GM12878 (cell line): ENCODE data around the gene YY2. TPM values are rescaled to one million over a fixed set of nuclear protein-coding genes. Genes with fewer than 3 reads are reported as not detected.
"Not testable (repeated sequence)": the region's sequence is repeated elsewhere in the genome, so short reads cannot be mapped to it uniquely, and the experiment has no call there.

Experiments used
- ATAC-seq: fragments of 200-7000 bp; cut with Tn5 transposase; 3 replicates; pipeline ENCODE4 v1.9.1; 2020; ENCODE audit warnings: mild to moderate bottlenecking, moderate library complexity
- BruUV-seq: library from RNA; stranded (reverse); fragments of 400-500 nt; replicated peaks from 2 replicates; lab custom pipeline; 2021; lab: Mats Ljungman, UMichigan
- CTCF ChIA-PET: fragments of 300-600 bp; sonication (Branson Sonifier 250); formaldehyde crosslinking; extraction: SDS; loops from one replicate; lab custom pipeline; 2021; ENCODE audit warnings: inconsistent platforms; lab: Yijun Ruan, JAX
- POLR2A ChIA-PET: fragments of 350-600 bp; formaldehyde crosslinking; extraction: SDS; loops from one replicate; lab custom pipeline; 2021; ENCODE audit warnings: inconsistent platforms; lab: Charles Lee
- RAD21 ChIA-PET: fragments of 300-600 bp; sonication (Branson Sonifier 250); formaldehyde crosslinking; loops from one replicate; lab custom pipeline; 2023; ENCODE audit warnings: antibody characterized with exemption; ENCODE audit not compliant: unreplicated experiment; lab: Charles Lee
- SMC1A ChIA-PET: fragments of 300-600 bp; sonication (Branson Sonifier 250); formaldehyde crosslinking; loops from one replicate; lab custom pipeline; 2023; ENCODE audit not compliant: unreplicated experiment, uncharacterized antibody; lab: Charles Lee
- DNase-seq: peaks from one replicate; pipeline ENCODE4 v3.0.0-alpha.2; 2011; ENCODE audit warnings: low read depth, low spot score
- FAIRE-seq: peaks from 3 replicates; lab custom pipeline; 2011; peaks lifted over from hg19 to GRCh38; lab: Jason Lieb, UNC
- H2AFZ ChIP-seq: 2 replicates; pipeline ENCODE4 v1.6.0; 2011; ENCODE audit warnings: low read depth, low read length, control low read depth; ENCODE audit not compliant: control insufficient read depth
- H3K27ac ChIP-seq: 2 replicates; pipeline ENCODE4 v1.5.1; 2011; ENCODE audit warnings: control low read depth; ENCODE audit not compliant: control insufficient read depth, insufficient read depth
- H3K27me3 ChIP-seq, 2 experiments: replicated peaks in 1 of 2; 2 replicates each; pipeline versions ENCODE4 v1.6.0 to v1.6.1; 2011; ENCODE audit warnings: low read length in 1 of 2; ENCODE audit not compliant: control insufficient read depth in 2 of 2, insufficient read depth in 2 of 2
- H3K36me3 ChIP-seq, 2 experiments: 2 replicates each; pipeline ENCODE4 v1.5.1; 2011; ENCODE audit warnings: low read length in 1 of 2; ENCODE audit not compliant: control insufficient read depth in 2 of 2, insufficient read depth in 2 of 2
- H3K4me1 ChIP-seq: 2 replicates; pipeline ENCODE4 v1.6.1; 2011; ENCODE audit warnings: mild to moderate bottlenecking, low read length, moderate library complexity, mixed read lengths; ENCODE audit not compliant: control insufficient read depth, insufficient read depth
- H3K4me2 ChIP-seq: 2 replicates; pipeline ENCODE4 v1.6.0; 2011; ENCODE audit warnings: control low read depth; ENCODE audit not compliant: control insufficient read depth, insufficient read depth
- H3K4me3 ChIP-seq: fragments of 200-600 bp; sonication (generic); 2 replicates; pipeline ENCODE4 v1.5.1; 2016
- H3K79me2 ChIP-seq: 2 replicates; pipeline ENCODE4 v1.6.0; 2011; ENCODE audit warnings: low read length; ENCODE audit not compliant: control insufficient read depth, insufficient read depth
- H3K9ac ChIP-seq: 2 replicates; pipeline ENCODE4 v1.8.0; 2011; ENCODE audit warnings: low read length, control low read depth, mixed read lengths; ENCODE audit not compliant: control insufficient read depth, insufficient read depth
- H3K9me3 ChIP-seq: replicated peaks from 3 replicates; pipeline ENCODE4 v1.5.1; 2011; ENCODE audit warnings: mild to moderate bottlenecking, low read length; ENCODE audit not compliant: control insufficient read depth, insufficient read depth
- H4K20me1 ChIP-seq: 2 replicates; pipeline ENCODE4 v1.6.0; 2011; ENCODE audit not compliant: control insufficient read depth, insufficient read depth
- CHD2 ChIP-seq: IDR thresholded peaks from 2 replicates; pipeline ENCODE4 v1.6.1; 2011; ENCODE audit warnings: low read depth, low read length, improper control_type of control experiment, borderline replicate concordance
- ETV6 ChIP-seq, 2 experiments: fragments of 450-650 bp in 1 of 2; IDR thresholded peaks in 1 of 2; conservative IDR thresholded peaks in 1 of 2; 2 replicates each; pipeline ENCODE4 v1.6.1; 2014; ENCODE audit warnings: antibody characterized with exemption in 1 of 2, borderline replicate concordance in 1 of 2, low read depth in 1 of 2, mild to moderate bottlenecking in 1 of 2, moderate library complexity in 1 of 2
- IRF5 ChIP-seq: fragments of 450-650 bp; IDR thresholded peaks from 2 replicates; pipeline ENCODE4 v1.6.1; 2017; ENCODE audit warnings: borderline replicate concordance
- LARP7 ChIP-seq: fragments of 450-650 bp; IDR thresholded peaks from 2 replicates; pipeline ENCODE4 v1.6.1; 2017; ENCODE audit warnings: mild to moderate bottlenecking
- MYC ChIP-seq: IDR thresholded peaks from 2 replicates; pipeline ENCODE4 v1.6.1; 2011; ENCODE audit warnings: mild to moderate bottlenecking, low read length, moderate library complexity, inconsistent platforms; ENCODE audit not compliant: insufficient read depth, insufficient replicate concordance, insufficient read length, severe bottlenecking
- POLR2AphosphoS2 ChIP-seq: IDR thresholded peaks from 2 replicates; pipeline ENCODE4 v1.6.1; 2011; ENCODE audit warnings: low read depth, mild to moderate bottlenecking, low read length, improper control_type of control experiment, moderate library complexity
- SMAD1 ChIP-seq: fragments of 450-650 bp; IDR thresholded peaks from 2 replicates; pipeline ENCODE4 v1.6.1; 2018; ENCODE audit warnings: mild to moderate bottlenecking, low read depth; ENCODE audit not compliant: partially characterized antibody
- TCF12 ChIP-seq: IDR thresholded peaks from 2 replicates; pipeline ENCODE4 v1.6.1; 2011; ENCODE audit warnings: low read depth, mild to moderate bottlenecking, low read length
- ZNF384 ChIP-seq: IDR thresholded peaks from 2 replicates; pipeline ENCODE4 v1.6.1; 2012; ENCODE audit warnings: low read depth, mild to moderate bottlenecking, low read length, improper control_type of control experiment, borderline replicate concordance
- WGBS: methylation state at CpG from one replicate; pipeline ENCODE4 v1.1.6; 2016; ENCODE audit warnings: low lambda C conversion rate; ENCODE audit not compliant: insufficient replicate concordance, insufficient coverage; ENCODE audit errors: missing lambda C conversion rate; 5-methylcytosine and 5-hydroxymethylcytosine counted together
- in situ Hi-C: fragments of 300-500 bp; cut with MboI; formaldehyde crosslinking; loops from 9 replicates; pipeline ENCODE4 v1.14.3; 2018; ENCODE audit warnings: mixed read lengths
- intact Hi-C: fragments of 100-400 bp; cut with micrococcal nuclease; formaldehyde crosslinking; loops from one replicate; pipeline ENCODE4 v1.14.2; 2022; ENCODE audit not compliant: unreplicated experiment
- polyA plus RNA-seq, 11 experiments: library from polyadenylated mRNA; depleted of rRNA in 4 of 11; unstranded in 6 of 11; stranded (reverse) in 5 of 11; fragments of >200 nt; fragmentation: Nextera tagmentation in 4 of 11; fragmentation: Illumina TruSeq in 1 of 11; extraction: Ambion mirVana in 4 of 11; extraction: Trizol in 1 of 11; gene quantifications; 1 replicate in 1 of 11; 2 replicates in 10 of 11; pipeline versions ENCODE4 v1.2.1 to v1.2.3, GENCODE V29; 2011 to 2016; ENCODE audit warnings: inconsistent platforms in 2 of 11, missing spikeins in 2 of 11, low read depth in 1 of 11
- total RNA-seq, 4 experiments: library from RNA; depleted of rRNA in 3 of 4; stranded (reverse); fragments of >200 nt in 3 of 4; fragmentation: Illumina TruSeq in 1 of 4; extraction: Trizol in 1 of 4; gene quantifications; 2 replicates each; pipeline versions ENCODE4 v1.2.1 to v1.2.3, GENCODE V29; 2013 to 2021
- TF ChIP-seq, protein P1 (sequence below): fragments of 450-650 bp; formaldehyde crosslinking; IDR thresholded peaks from 2 replicates; pipeline ENCODE4 v1.5.0; 2022; ENCODE audit warnings: mild to moderate bottlenecking, missing genetic modification characterization

Gene YY2
- total and polyA plus RNA-seq, 10 of the 15 experiments (the other 5 are each of a cell fraction or from before 2014, with no cell fraction given), result 0.31 to 1.2 (median 0.74) TPM

DNA sequence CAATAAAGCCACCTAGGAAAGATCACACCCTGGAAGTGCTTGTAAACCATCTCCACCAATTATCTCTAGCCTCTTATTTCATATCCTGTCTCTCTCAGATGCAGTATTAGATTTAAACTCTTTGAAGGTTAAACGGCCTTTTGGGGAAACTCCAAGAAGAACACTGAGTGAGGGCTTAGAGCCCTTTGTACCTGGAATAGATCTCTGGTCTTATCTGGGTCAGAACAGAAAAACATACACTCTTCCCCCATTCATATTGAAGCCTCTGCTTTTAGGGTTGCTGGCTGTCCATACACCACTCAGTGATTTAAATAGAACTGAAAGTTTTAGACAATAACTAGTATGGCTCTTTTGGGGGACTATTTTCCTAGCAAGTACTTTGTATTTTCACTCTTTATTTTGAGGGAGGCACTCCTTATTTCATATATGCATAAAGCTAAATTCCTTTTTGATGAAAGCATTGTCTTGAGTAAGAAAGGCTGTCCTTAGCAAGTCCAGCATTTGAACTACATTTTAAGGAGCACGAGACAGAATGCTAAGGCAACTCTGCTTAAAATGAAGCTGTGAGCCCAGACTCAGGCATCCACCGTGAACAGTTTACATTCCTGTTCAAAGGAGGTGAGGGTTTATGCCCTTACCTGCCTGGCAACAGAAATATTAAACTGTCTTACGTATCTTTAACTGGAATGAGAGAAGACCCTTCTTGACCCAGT lies 17.4 kb downstream of the YY2 start:
- no peak for TF ChIP-seq CHD2
- TF ChIP-seq POLR2AphosphoS2, result no peak
- TF ChIP-seq IRF5, result no peak
- TF ChIP-seq ETV6 (conservative IDR thresholded peaks at IDR 0.05 in 1 of 2, IDR thresholded peaks at IDR 0.05 in 1 of 2; ENCODE audit: borderline replicate concordance in 1 of 2, low read depth in 1 of 2), result no peak
- TF ChIP-seq LARP7, result no peak
- TF ChIP-seq, protein P1, sequence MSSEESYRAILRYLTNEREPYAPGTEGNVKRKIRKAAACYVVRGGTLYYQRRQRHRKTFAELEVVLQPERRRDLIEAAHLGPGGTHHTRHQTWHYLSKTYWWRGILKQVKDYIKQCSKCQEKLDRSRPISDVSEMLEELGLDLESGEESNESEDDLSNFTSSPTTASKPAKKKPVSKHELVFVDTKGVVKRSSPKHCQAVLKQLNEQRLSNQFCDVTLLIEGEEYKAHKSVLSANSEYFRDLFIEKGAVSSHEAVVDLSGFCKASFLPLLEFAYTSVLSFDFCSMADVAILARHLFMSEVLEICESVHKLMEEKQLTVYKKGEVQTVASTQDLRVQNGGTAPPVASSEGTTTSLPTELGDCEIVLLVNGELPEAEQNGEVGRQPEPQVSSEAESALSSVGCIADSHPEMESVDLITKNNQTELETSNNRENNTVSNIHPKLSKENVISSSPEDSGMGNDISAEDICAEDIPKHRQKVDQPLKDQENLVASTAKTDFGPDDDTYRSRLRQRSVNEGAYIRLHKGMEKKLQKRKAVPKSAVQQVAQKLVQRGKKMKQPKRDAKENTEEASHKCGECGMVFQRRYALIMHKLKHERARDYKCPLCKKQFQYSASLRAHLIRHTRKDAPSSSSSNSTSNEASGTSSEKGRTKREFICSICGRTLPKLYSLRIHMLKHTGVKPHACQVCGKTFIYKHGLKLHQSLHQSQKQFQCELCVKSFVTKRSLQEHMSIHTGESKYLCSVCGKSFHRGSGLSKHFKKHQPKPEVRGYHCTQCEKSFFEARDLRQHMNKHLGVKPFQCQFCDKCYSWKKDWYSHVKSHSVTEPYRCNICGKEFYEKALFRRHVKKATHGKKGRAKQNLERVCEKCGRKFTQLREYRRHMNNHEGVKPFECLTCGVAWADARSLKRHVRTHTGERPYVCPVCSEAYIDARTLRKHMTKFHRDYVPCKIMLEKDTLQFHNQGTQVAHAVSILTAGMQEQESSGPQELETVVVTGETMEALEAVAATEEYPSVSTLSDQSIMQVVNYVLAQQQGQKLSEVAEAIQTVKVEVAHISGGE (CRISPR knock-in tag), result no peak
- TF ChIP-seq TCF12, result no peak
- no peak for TF ChIP-seq SMAD1
- TF ChIP-seq MYC, result no peak
- no peak for TF ChIP-seq ZNF384
- TF ChIP-seq, all 136 proteins: peak for 0
- DNase-seq (no peak), ATAC-seq (no peak), FAIRE-seq (no peak)
- no peaks in the 10 kb centered on the region for H3K9me3 ChIP-seq
- no peak overlapping the region for H3K9ac ChIP-seq
- WGBS, result 43% methylated on average over 4 of the region's 4 CpGs
- intact Hi-C loops (no loop called here), in situ Hi-C loops (no loop called here)
- no peaks in the 10 kb centered on the region for H3K4me1 ChIP-seq
- no peaks in the 10 kb centered on the region for H3K36me3 ChIP-seq
- ChIA-PET POLR2A (interaction anchor here (0.6 kb wide), 1 partner anchor 226 kb away, joined by 5 read pairs; no protein-coding TSS in a partner anchor), RAD21 (no interaction called here), SMC1A (no interaction called here), CTCF (interaction anchor here (0.7 kb wide), 1 partner anchor 1526 kb away, joined by 3 read pairs; no protein-coding TSS in a partner anchor)
- H4K20me1 ChIP-seq, result no peaks in the 10 kb centered on the region
- H3K27ac ChIP-seq, result no peak overlapping the region
- H3K27me3 ChIP-seq, result no peaks in the 10 kb centered on the region
- H3K79me2 ChIP-seq, result no peaks in the 10 kb centered on the region
- no TSS peak for BruUV-seq
- no peak overlapping the region for H3K4me2 ChIP-seq
- no peak overlapping the region for H3K4me3 ChIP-seq
- no peak overlapping the region for H2AFZ ChIP-seq

DNA sequence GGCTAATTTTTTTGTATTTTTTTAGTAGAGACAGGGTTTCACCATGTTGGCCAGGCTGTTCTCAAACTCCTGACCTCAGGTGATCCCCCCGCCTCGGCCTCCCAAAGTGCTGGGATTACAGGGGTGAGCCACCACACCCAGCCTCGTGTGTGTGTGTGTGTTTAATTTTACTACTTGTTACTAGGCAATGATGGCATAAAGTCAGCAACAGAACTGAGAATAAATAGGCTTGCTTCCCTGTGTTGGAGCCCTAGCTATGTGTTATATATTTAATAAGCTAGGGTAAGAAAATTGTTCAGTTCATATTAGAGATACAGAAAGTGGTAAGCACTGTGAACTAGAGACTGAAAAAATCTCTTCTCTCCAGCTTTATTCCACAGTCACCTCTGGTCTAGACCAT lies 18.4 kb downstream of the YY2 start:
- H4K20me1 ChIP-seq, H3K4me3 ChIP-seq, H3K27ac ChIP-seq, intact Hi-C loops, H3K9ac ChIP-seq, H3K4me1 ChIP-seq, H3K4me2 ChIP-seq, ATAC-seq, in situ Hi-C loops, CTCF ChIA-PET, POLR2A ChIA-PET, FAIRE-seq, H2AFZ ChIP-seq, SMC1A ChIA-PET, H3K27me3 ChIP-seq, H3K79me2 ChIP-seq, H3K9me3 ChIP-seq, BruUV-seq, H3K36me3 ChIP-seq, DNase-seq, RAD21 ChIA-PET: not testable (repeated sequence)
- WGBS, result 35% methylated on average over 3 of the region's 3 CpGs
